Femur (tissue), 1 donor: ENCODE data around the gene TTLL6.
"Not testable (repeated sequence)": the region's sequence is repeated elsewhere in the genome, so short reads cannot be mapped to it uniquely, and the experiment has no call there.

Experiments used
- DNase-seq: peaks from one replicate; pipeline ENCODE4 v3.0.0-alpha.2; 2017

Gene TTLL6

GRCh38 chr17:48816774-48817590 lies at the start of gene TTLL6:
TTLL6 (minus strand) TSS chr17:48817229; CDS start chr17:48817072, 157 bp downstream.
- DNase-seq, result peak; percentile 78

GRCh38 chr17:48860456-48860855 lies 43.4 kb upstream of the TTLL6 start:
- DNase-seq, result no peak

- no peak for DNase-seq
Observed at GRCh38 chr17:48860034-48860433, 43.0 kb upstream of the TTLL6 start.

GRCh38 chr17:48856122-48856821 lies 39.2 kb upstream of the TTLL6 start:
- DNase-seq, result no peak

GRCh38 chr17:48854774-48855476 lies 37.9 kb upstream of the TTLL6 start:
- DNase-seq, result no peak

- no peak for DNase-seq
Observed at GRCh38 chr17:48850792-48851323, 33.8 kb upstream of the TTLL6 start.

- no peak for DNase-seq
Observed at GRCh38 chr17:48843187-48843900, 26.3 kb upstream of the TTLL6 start.

- no peak for DNase-seq
Observed at GRCh38 chr17:48842746-48843145, 25.7 kb upstream of the TTLL6 start.

GRCh38 chr17:48841395-48841831 lies 24.4 kb upstream of the TTLL6 start:
- no peak for DNase-seq

DNA sequence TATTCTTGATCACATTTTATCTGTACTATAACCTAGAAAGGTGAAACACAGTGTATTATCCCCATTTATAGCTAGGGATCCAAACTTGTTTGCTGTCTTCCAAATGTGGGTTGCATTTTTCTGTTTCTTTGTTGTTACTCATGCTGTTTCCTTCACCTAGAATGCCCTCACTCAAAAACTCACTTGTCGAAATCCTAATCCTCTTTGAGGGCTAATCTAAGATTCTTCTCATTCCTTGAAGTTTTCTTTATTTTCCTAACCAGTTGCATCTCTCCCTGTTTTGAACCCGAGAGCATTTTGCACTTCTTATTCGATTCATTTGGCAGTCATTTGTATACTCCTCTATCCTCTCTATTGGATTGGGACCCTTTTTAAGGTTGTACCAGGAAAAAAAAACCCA lies 23.4 kb upstream of the TTLL6 start:
- DNase-seq, result no peak

DNA sequence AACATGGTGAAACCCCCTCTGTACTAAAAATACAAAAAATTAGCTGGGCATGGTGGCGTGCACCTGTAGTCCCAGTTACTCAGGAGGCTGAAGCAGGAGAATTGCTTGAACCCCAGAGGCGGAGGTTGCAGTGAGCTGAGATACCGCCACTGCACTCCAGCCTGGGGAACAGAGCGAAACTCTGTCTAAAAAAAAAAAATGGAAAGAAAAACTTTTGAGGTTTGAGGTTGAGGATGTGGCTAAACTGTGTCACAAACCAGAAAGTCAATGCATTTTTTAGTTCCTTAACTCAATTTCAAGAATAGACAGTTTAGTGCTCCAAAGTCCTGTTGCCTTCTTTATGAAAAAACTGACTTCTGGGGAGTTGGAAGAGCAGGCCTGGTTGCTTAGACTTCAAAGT lies 20.4 kb upstream of the TTLL6 start:
- not testable (repeated sequence) for DNase-seq

GRCh38 chr17:48835971-48836370 lies 18.9 kb upstream of the TTLL6 start:
- no peak for DNase-seq

DNA sequence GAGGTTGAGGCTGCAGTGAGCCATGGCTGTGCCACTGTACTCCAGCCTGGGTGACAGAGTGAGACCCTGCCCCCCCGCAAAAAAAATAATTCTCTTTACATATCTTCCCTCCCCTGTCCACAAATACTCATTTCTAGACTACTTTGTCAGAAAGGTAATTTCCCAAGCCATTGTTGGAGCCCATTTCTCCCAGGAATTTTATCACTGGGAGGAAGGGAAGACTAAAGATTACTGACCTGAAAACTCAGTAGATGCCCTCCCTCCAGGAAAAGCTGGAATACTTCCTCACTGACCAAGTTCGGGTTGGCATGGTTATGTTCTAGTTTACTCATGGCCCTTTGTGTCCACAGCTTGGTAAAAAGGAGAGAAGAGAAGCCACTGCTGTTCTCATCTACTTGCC lies 17.9 kb upstream of the TTLL6 start:
- no peak for DNase-seq

- no peak for DNase-seq
Observed at GRCh38 chr17:48831549-48831883, 14.5 kb upstream of the TTLL6 start.

- peak; percentile 94 for DNase-seq
Observed at GRCh38 chr17:48830840-48831548, 14.0 kb upstream of the TTLL6 start, which contains the start of gene CALCOCO2. CALCOCO2 (plus strand) TSS chr17:48831035; CDS start chr17:48841708, 10,673 bp downstream.

GRCh38 chr17:48825446-48826381 lies 8.7 kb upstream of the TTLL6 start:
- DNase-seq, result no peak

GRCh38 chr17:48820936-48821335 lies 3.9 kb upstream of the TTLL6 start:
- DNase-seq, result not testable (repeated sequence)

GRCh38 chr17:48819466-48819865 lies 2.4 kb upstream of the TTLL6 start:
- no peak for DNase-seq

DNA sequence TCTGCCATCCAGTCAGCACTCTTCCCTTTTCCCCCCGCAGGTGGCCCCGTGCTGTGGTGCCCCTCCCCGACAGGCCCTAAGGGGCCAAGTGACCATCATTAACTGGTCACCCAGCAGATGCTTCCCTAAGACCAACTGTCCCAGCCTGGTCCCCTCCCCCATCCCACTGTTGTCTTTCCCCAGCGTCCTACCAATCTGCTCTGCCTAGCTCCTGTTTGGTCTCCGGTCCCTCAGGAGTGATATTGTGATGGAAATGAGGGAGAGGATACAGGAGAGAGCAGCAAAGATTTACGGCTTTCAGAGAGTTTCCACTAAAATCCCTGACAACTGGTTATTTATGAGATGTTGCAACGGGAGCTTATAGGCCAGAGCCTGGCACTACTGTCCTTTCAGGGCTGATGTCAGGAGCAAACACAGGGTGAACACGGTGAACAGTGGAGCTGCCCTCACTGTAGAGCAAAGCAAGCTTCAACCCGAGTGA lies 1.4 kb upstream of the TTLL6 start:
- no peak for DNase-seq

DNA sequence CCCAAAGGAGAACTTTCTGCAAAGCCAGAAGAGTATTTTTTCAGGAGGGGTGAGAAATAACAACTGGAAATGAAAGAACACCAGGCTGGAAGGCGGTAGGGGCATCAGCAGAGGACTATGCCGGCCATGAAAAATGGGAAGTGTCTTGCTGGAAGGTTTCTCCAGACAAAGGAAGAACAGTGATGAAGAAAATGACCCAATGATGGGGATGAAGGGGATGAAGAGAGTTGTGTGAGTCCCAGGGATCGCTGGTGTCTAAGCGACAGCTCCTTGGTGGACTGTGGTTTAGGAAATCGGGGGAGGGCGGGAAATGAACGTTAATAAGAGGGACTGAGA lies 623 bp downstream of the TTLL6 start:
- DNase-seq, result no peak

DNA sequence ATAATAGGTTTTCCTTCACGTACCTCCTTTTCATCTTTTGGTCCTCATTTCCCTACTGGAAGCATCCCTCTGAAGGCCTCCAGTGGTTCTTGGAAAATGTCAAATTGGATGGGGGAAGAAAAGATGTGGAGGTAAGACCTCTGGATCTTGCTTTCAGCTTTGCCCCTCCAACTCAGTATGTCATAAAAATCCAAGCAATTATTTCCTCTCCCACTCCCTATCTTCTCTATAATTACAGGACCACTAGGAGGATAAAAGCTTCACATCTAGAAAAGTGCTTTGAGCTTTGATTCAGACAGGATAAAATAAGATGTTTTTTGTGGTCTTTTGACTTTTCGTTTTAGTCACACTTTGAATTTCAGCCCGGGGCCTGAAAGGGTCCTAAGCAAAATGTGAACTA lies 1.7 kb downstream of the TTLL6 start:
- no peak for DNase-seq
